SK-N-SH treated with all-trans-retinoic acid at 6 μM for 48 hours (cell line): ENCODE results near the gene RHO.
"Not testable (repeated sequence)": the region's sequence is repeated elsewhere in the genome, so short reads cannot be mapped to it uniquely, and the experiment has no call there.

Source experiments
- ARNTL ChIP-seq: fragments of 450-650 bp; formaldehyde crosslinking; IDR thresholded peaks from 2 replicates; pipeline ENCODE4 v1.5.0; 2020; ENCODE audit warnings: low read depth, mild to moderate bottlenecking, moderate library complexity, borderline replicate concordance
- POU6F1 ChIP-seq: fragments of 250-450 bp; sonication (Bioruptor Pico); IDR thresholded peaks from 2 replicates; pipeline ENCODE4 v1.8.0; 2021; ENCODE audit warnings: low read depth, mild to moderate bottlenecking, moderate library complexity, borderline replicate concordance
- RARB ChIP-seq: fragments of 250-450 bp; sonication (Bioruptor Pico); IDR thresholded peaks from 2 replicates; pipeline ENCODE4 v1.8.0; 2021; ENCODE audit warnings: mild to moderate bottlenecking, moderate library complexity

GRCh38 chr3:129485146-129485545, 43.3 kb upstream of the RHO start:
- TF ChIP-seq ARNTL, RARB, POU6F1 (CRISPR knock-in tag): not testable (repeated sequence)
